PC-3 (cell line): ENCODE data around the gene KCNQ2. TPM values are rescaled to one million over a fixed set of nuclear protein-coding genes. Genes with fewer than 3 reads are reported as not detected.

Experiments
- ATAC-seq: fragments of 200-7000 bp; cut with Tn5 transposase; 2 replicates; pipeline ENCODE4 v1.9.1; 2020; ENCODE audit warnings: mild to moderate bottlenecking, moderate library complexity
- BruUV-seq: library from RNA; stranded (reverse); fragments of 400-500 nt; replicated peaks from 2 replicates; lab custom pipeline; 2021; lab: Mats Ljungman, UMichigan
- CTCF ChIA-PET: fragments of 300-600 bp; sonication (Branson Sonifier 250); formaldehyde crosslinking; loops from one replicate; lab custom pipeline; 2022; ENCODE audit warnings: antibody characterized with exemption; lab: Charles Lee
- POLR2A ChIA-PET: fragments of 300-600 bp; sonication (Branson Sonifier 250); formaldehyde crosslinking; loops from one replicate; lab custom pipeline; 2022; ENCODE audit warnings: antibody characterized with exemption; ENCODE audit not compliant: unreplicated experiment; lab: Charles Lee
- DNase-seq: peaks from one replicate; pipeline ENCODE4 v3.0.0-alpha.2; 2015
- H2AFZ ChIP-seq: fragments of 300-600 bp; sonication (generic); 2 replicates; pipeline ENCODE4 v1.6.0; 2016; ENCODE audit warnings: antibody characterized with exemption, low read length
- H3F3A ChIP-seq: fragments of 300-600 bp; sonication (generic); one replicate; pipeline ENCODE4 v1.6.0; 2017; ENCODE audit warnings: antibody characterized with exemption, low read length, control low read depth, mild to moderate bottlenecking; ENCODE audit not compliant: unreplicated experiment
- H3K27ac ChIP-seq: fragments of 300-600 bp; sonication (generic); 2 replicates; pipeline ENCODE4 v1.5.1; 2016; ENCODE audit warnings: mild to moderate bottlenecking, low read length
- H3K27me3 ChIP-seq: fragments of 300-600 bp; sonication (generic); 2 replicates; pipeline ENCODE4 v1.6.1; 2016; ENCODE audit warnings: low read length, mixed read lengths
- H3K36me3 ChIP-seq: fragments of 300-600 bp; sonication (generic); 2 replicates; pipeline ENCODE4 v1.6.1; 2016; ENCODE audit warnings: low read depth, mixed run types, low read length, mixed read lengths
- H3K4me1 ChIP-seq: fragments of 300-600 bp; sonication (generic); 2 replicates; pipeline ENCODE4 v1.5.1; 2016; ENCODE audit warnings: low read length; ENCODE audit not compliant: insufficient read depth
- H3K4me2 ChIP-seq: fragments of 300-600 bp; sonication (generic); 2 replicates; pipeline ENCODE4 v1.6.0; 2016; ENCODE audit warnings: low read length
- H3K4me3 ChIP-seq: fragments of 300-600 bp; sonication (generic); 2 replicates; pipeline ENCODE4 v1.5.1; 2016; ENCODE audit warnings: mild to moderate bottlenecking, low read length, mixed read lengths
- H3K79me2 ChIP-seq: fragments of 300-600 bp; sonication (generic); 2 replicates; pipeline ENCODE4 v1.6.1; 2017; ENCODE audit warnings: low read length, mixed read lengths
- H3K9ac ChIP-seq: fragments of 300-600 bp; sonication (generic); 2 replicates; pipeline ENCODE4 v1.6.0; 2016; ENCODE audit warnings: mild to moderate bottlenecking, low read length
- H3K9me2 ChIP-seq: fragments of 300-600 bp; sonication (generic); replicated peaks from 2 replicates; pipeline ENCODE4 v1.6.1; 2016; ENCODE audit warnings: mixed run types, low read length, mixed read lengths
- H3K9me3 ChIP-seq: fragments of 300-600 bp; sonication (generic); 2 replicates; pipeline ENCODE4 v1.6.1; 2016; ENCODE audit warnings: low read length, mixed read lengths
- H4K20me1 ChIP-seq: fragments of 300-600 bp; sonication (generic); 2 replicates; pipeline ENCODE4 v1.6.1; 2016; ENCODE audit warnings: low read length, mixed read lengths
- CTCF ChIP-seq: fragments of 300-600 bp; sonication (generic); conservative IDR thresholded peaks from 2 replicates; pipeline ENCODE4 v1.5.1; 2017; ENCODE audit warnings: antibody characterized with exemption, low read depth, mild to moderate bottlenecking, low read length
- EZH2 ChIP-seq: fragments of 300-600 bp; sonication (generic); IDR thresholded peaks from one replicate; pipeline ENCODE4 v1.6.1; 2017; ENCODE audit warnings: antibody characterized with exemption, mild to moderate bottlenecking, low read length; ENCODE audit not compliant: unreplicated experiment
- EZH2phosphoT487 ChIP-seq: fragments of 300-600 bp; sonication (generic); IDR thresholded peaks from 2 replicates; pipeline ENCODE4 v1.6.1; 2018; ENCODE audit warnings: mild to moderate bottlenecking, antibody characterized with exemption, low read length, borderline replicate concordance
- intact Hi-C: fragments of 100-400 bp; cut with micrococcal nuclease; formaldehyde crosslinking; loops from 2 replicates; pipeline ENCODE4 v1.9.0; 2023
- total RNA-seq: library from RNA; depleted of rRNA; stranded (reverse); fragments of >200 nt; gene quantifications from 2 replicates; pipeline ENCODE4 v1.2.3, GENCODE V29; 2014

KCNQ2 gene
- total RNA-seq, 1 experiment from 2014 or later, result not detected

- Histone ChIP-seq H3K4me2 (no peak overlapping the region), H3K9me3 (no peaks in the 10 kb centered on the region), H2AFZ (no peak overlapping the region), H3K27ac (no peak overlapping the region), H3K79me2 (no peaks in the 10 kb centered on the region), H3K4me3 (no peak overlapping the region), H3K4me1 (no peaks in the 10 kb centered on the region), H3K27me3 (peaks cover 29% of the 10 kb centered on the region), H4K20me1 (no peaks in the 10 kb centered on the region), H3K9me2 (no peaks in the 10 kb centered on the region), H3K36me3 (no peaks in the 10 kb centered on the region), H3K9ac (no peak overlapping the region), H3F3A (no peaks in the 10 kb centered on the region)
- ATAC-seq, result no peak
- CTCF ChIA-PET, result no interaction called here
- intact Hi-C loops, result no loop called here
- BruUV-seq, result no TSS peak
- TF ChIP-seq EZH2phosphoT487 (no peak), EZH2 (no peak), CTCF (no peak)
- DNase-seq, result no peak
- POLR2A ChIA-PET, result no interaction called here
These were observed 79.7 kb downstream of the KCNQ2 start for GRCh38 chr20:63392465-63393365.

- POLR2A ChIA-PET, result no interaction called here
- H3K4me3 ChIP-seq, result no peak overlapping the region
- ATAC-seq, result no peak
- peaks cover 52% of the 10 kb centered on the region for H3K27me3 ChIP-seq
- H3K9me3 ChIP-seq, result peaks cover 9% of the 10 kb centered on the region; the same call in 1 of the 2 replicates
- CTCF ChIA-PET, result no interaction called here
- H3K36me3 ChIP-seq, result no peaks in the 10 kb centered on the region
- no peaks in the 10 kb centered on the region for H3K79me2 ChIP-seq
- DNase-seq, result no peak
- H3K9me2 ChIP-seq, result no peaks in the 10 kb centered on the region
- H3K4me2 ChIP-seq, result no peak overlapping the region
- BruUV-seq, result no TSS peak
- no peaks in the 10 kb centered on the region for H4K20me1 ChIP-seq
- intact Hi-C loops, result no loop called here
- H3F3A ChIP-seq, result no peaks in the 10 kb centered on the region
- no peak overlapping the region for H3K9ac ChIP-seq
- no peaks in the 10 kb centered on the region for H3K4me1 ChIP-seq
- H2AFZ ChIP-seq, result no peak overlapping the region
- H3K27ac ChIP-seq, result no peak overlapping the region
- no peak for TF ChIP-seq CTCF
- TF ChIP-seq EZH2phosphoT487, result no peak
- no peak for TF ChIP-seq EZH2
These were observed 84.5 kb downstream of the KCNQ2 start for GRCh38 chr20:63387917-63388316.

GRCh38 chr20:63387393-63387792 lies 85.1 kb downstream of the KCNQ2 start:
- no peak overlapping the region for H3K4me3 ChIP-seq
- POLR2A ChIA-PET, result no interaction called here
- peaks cover 53% of the 10 kb centered on the region for H3K27me3 ChIP-seq
- H3K9me2 ChIP-seq, result no peaks in the 10 kb centered on the region
- no peaks in the 10 kb centered on the region for H3K4me1 ChIP-seq
- H3K79me2 ChIP-seq, result no peaks in the 10 kb centered on the region
- H3K36me3 ChIP-seq, result no peaks in the 10 kb centered on the region
- no peak overlapping the region for H3K9ac ChIP-seq
- intact Hi-C loops, result no loop called here
- no peaks in the 10 kb centered on the region for H3F3A ChIP-seq
- TF ChIP-seq EZH2phosphoT487, result no peak
- no peak for TF ChIP-seq CTCF
- TF ChIP-seq EZH2, result no peak
- no peak overlapping the region for H3K4me2 ChIP-seq
- ATAC-seq, result no peak
- BruUV-seq, result no TSS peak
- no peak overlapping the region for H3K27ac ChIP-seq
- CTCF ChIA-PET, result no interaction called here
- H4K20me1 ChIP-seq, result no peaks in the 10 kb centered on the region
- no peak overlapping the region for H2AFZ ChIP-seq
- peaks cover 9% of the 10 kb centered on the region; the same call in 1 of the 2 replicates for H3K9me3 ChIP-seq
- DNase-seq, result no peak
